Skin of body (tissue), 2 donors: ENCODE measurements around the gene OFD1. TPM values are rescaled to one million over a fixed set of nuclear protein-coding genes. Genes with fewer than 3 reads are reported as not detected.

Source experiments
- DNase-seq: peaks from one replicate; lab custom pipeline; 2025; lab: John Stamatoyannopoulos, UW
- total RNA-seq: library from RNA; depleted of rRNA; stranded (reverse); fragments of >200 nt; gene quantifications from one replicate; pipeline ENCODE4 v1.2.3, GENCODE V29; 2014

The OFD1 gene
- total RNA-seq, 1 donor from 2014 or later, result 24.5 TPM

- no peak for DNase-seq
Observed at GRCh38 chrX:13750812-13751211, 16.3 kb downstream of the OFD1 start.

- no peak for DNase-seq
Observed at GRCh38 chrX:13752141-13752540, 17.6 kb downstream of the OFD1 start.

- DNase-seq, result no peak
Observed at GRCh38 chrX:13752646-13753045, 18.1 kb downstream of the OFD1 start.

- DNase-seq, result no peak
Observed at GRCh38 chrX:13754765-13755164, 20.2 kb downstream of the OFD1 start.

GRCh38 chrX:13755254-13755653, 20.7 kb downstream of the OFD1 start:
- no peak for DNase-seq

- DNase-seq, result no peak
Observed at GRCh38 chrX:13756381-13756780, 21.8 kb downstream of the OFD1 start.

GRCh38 chrX:13759152-13759718, 24.7 kb downstream of the OFD1 start:
- DNase-seq, result no peak

- no peak for DNase-seq
Observed at GRCh38 chrX:13760426-13760825, 25.9 kb downstream of the OFD1 start.

GRCh38 chrX:13761606-13762414, 27.3 kb downstream of the OFD1 start:
- DNase-seq, result no peak

GRCh38 chrX:13763489-13763888, 28.9 kb downstream of the OFD1 start:
- no peak for DNase-seq

- DNase-seq, result no peak
Observed at GRCh38 chrX:13764281-13764680, 29.7 kb downstream of the OFD1 start.

GRCh38 chrX:13764765-13765164, 30.2 kb downstream of the OFD1 start:
- DNase-seq, result no peak

- DNase-seq, result no peak
Observed at GRCh38 chrX:13768939-13769338, 34.4 kb downstream of the OFD1 start.

- no peak for DNase-seq
Observed at GRCh38 chrX:13770013-13770535, 35.5 kb downstream of the OFD1 start.

- no peak for DNase-seq
Observed at GRCh38 chrX:13774696-13775095, 40.1 kb downstream of the OFD1 start.

- DNase-seq, result no peak
Observed at GRCh38 chrX:13775837-13776236, 41.3 kb downstream of the OFD1 start.

- DNase-seq, result no peak
Observed at GRCh38 chrX:13776387-13776786, 41.8 kb downstream of the OFD1 start.

GRCh38 chrX:13778916-13779315, 44.4 kb downstream of the OFD1 start:
- no peak for DNase-seq

GRCh38 chrX:13780868-13781427, 46.4 kb downstream of the OFD1 start:
- DNase-seq, result no peak

- DNase-seq, result no peak
Observed at GRCh38 chrX:13786048-13786447, 51.5 kb downstream of the OFD1 start.

- no peak for DNase-seq
Observed at GRCh38 chrX:13790206-13791131, 55.9 kb downstream of the OFD1 start.

- DNase-seq, result no peak
Observed at GRCh38 chrX:13791145-13791544, 56.6 kb downstream of the OFD1 start.
